Thyroid gland (tissue), 4 donors: ENCODE measurements around the gene COG2.

ENCODE experiments used
- CTCF ChIP-seq, 6 experiments: fragments of 200-600 bp in 3 of 6; fragments of 450-650 bp in 3 of 6; sonication (generic) in 3 of 6; IDR thresholded peaks; one replicate each; pipeline ENCODE4 v1.5.1; 2016 to 2019; ENCODE audit warnings: antibody characterized with exemption in 6 of 6, mild to moderate bottlenecking in 2 of 6, inconsistent platforms in 1 of 6, moderate library complexity in 1 of 6
- POLR2A ChIP-seq, 2 donors: fragments of 450-650 bp; IDR thresholded peaks; one replicate each; pipeline ENCODE4 v1.6.1; 2017; ENCODE audit warnings: antibody characterized with exemption in 2 of 2, mild to moderate bottlenecking in 2 of 2, moderate library complexity in 1 of 2

GRCh38 chr1:230739564-230740290 is 97.4 kb downstream of the COG2 start:
- no peak for TF ChIP-seq CTCF (IDR thresholded peaks at IDR 0.05)
- TF ChIP-seq POLR2A (IDR thresholded peaks at IDR 0.05), result no peak
